ENCODE data around the gene ADAMTS6. TPM values are rescaled to one million over a fixed set of nuclear protein-coding genes. Genes with fewer than 3 reads are reported as not detected.
A peak's percentile ranks its signal among the peaks of the same experiment; 100 is the strongest.
"Not testable (repeated sequence)": the region's sequence is repeated elsewhere in the genome, so short reads cannot be mapped to it uniquely, and the experiment has no call there.

Gene ADAMTS6
- total RNA-seq, 1 experiment from 2014 or later: 21.6 TPM

DNA sequence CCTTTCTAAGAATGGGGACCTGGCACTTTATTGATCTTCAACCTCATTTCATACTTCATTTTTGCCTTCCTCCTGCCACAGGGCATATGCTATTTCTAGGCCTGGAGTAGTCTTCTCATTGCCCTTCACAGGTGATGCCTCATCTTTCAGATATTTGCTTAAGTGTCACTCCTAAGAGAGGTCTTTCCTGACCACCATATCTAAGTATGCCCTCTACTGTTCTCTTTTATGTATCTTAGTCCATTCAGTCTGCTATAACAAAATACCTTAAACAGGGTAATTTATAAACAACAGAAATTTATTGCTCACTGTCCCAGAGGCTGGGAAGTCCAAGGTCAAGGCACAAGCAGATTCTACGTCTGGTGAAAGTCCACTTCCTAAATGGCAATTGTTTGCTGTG, 99.1 kb downstream of the ADAMTS6 start:
- no peak for DNase-seq (ENCODE audit: low spot score)

DNA sequence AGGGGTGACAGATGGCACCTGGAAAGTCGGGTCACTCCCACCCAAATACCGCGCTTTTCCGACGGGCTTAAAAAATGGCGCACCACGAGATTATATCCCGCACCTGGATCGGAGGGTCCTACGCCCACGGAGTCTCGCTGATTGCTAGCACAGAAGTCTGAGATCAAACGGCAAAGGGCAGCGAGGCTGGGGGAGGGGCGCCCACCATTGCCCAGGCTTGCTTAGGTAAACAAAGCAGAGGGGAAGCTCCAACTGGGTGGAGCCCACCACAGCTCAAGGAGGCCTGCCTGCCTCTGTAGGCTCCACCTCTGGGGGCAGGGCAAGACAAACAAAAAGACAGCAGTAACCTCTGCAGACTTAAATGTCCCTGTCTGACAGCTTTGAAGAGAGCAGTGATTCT, 111.2 kb downstream of the ADAMTS6 start:
- DNase-seq (ENCODE audit: low spot score): not testable (repeated sequence)

DNA sequence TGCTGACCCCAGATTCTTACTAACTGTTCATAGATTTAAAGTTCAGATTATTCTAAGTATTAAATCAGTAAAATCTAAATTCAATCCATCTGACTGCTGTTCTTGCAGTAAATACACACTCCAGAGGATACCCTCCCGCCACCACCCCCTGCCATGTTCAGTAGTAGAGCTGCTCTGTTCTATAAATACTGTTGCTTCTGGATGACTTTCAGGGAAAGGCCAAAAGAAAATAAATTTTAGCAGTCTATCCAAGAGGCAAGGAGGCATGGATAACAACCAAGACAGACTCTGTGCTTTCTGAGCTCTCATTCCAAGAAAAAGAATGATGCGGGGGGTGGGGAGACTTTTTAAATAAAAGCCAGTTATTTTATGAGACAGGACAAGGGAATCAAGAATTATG, 115.1 kb downstream of the ADAMTS6 start:
- no peak for DNase-seq (ENCODE audit: low spot score)

DNA sequence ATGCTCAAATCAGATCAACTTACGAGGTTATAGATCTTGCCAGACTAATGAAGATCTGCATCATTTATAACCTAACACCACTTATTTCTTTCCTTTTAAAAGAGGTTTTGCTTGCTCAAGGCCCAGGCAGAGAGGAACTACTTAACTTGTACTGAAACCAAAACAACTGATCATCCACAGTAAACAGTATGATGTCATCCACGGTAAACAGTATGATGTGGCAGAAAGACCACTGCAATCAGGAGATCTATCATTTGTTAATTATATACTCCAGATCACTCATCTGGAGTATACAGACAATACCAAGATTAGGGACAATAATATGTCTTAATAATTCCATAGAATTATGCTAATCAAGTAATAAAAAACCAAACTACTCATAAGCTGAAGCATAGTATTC, 116.8 kb downstream of the ADAMTS6 start:
- DNase-seq (ENCODE audit: low spot score): no peak

- no peak for DNase-seq (ENCODE audit: low spot score)
These were observed 118.2 kb downstream of the ADAMTS6 start for GRCh38 chr5:65363499-65363898.

GRCh38 chr5:65359981-65360380, 121.7 kb downstream of the ADAMTS6 start:
- no peak for DNase-seq (ENCODE audit: low spot score)

GRCh38 chr5:65359569-65359968, 122.2 kb downstream of the ADAMTS6 start:
- DNase-seq (ENCODE audit: low spot score): no peak

- no peak for DNase-seq (ENCODE audit: low spot score)
These were observed 125.4 kb downstream of the ADAMTS6 start for GRCh38 chr5:65356274-65356673.

GRCh38 chr5:65355301-65355700, 126.4 kb downstream of the ADAMTS6 start:
- no peak for DNase-seq (ENCODE audit: low spot score)

DNA sequence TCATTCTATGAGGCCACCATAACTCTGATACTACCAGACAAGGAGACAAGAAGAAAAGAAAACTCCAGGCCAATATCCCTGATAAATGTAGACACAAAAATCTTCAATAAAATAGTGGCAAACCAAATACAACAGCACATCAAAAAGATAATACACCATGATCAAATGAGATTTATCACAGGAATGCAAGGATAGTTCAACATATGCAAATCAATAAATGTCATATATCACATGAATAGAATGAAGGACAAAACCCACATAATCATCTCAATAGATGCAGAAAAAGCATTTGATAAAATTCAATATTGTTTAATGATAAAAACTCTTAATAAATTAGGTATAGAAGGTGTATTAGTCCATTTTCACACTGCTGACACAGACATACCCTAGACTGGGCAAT, 139.9 kb downstream of the ADAMTS6 start:
- no peak for DNase-seq (ENCODE audit: low spot score)

GRCh38 chr5:65338606-65339151, 143.0 kb downstream of the ADAMTS6 start:
- DNase-seq (ENCODE audit: low spot score): no peak

- peak; percentile 81 for DNase-seq (ENCODE audit: low spot score)
These were observed 147.6 kb downstream of the ADAMTS6 start for GRCh38 chr5:65334077-65334476.

- no peak for DNase-seq (ENCODE audit: low spot score)
These were observed 149.1 kb downstream of the ADAMTS6 start for GRCh38 chr5:65332591-65332990.

GRCh38 chr5:65329266-65329665, 152.5 kb downstream of the ADAMTS6 start:
- no peak for DNase-seq (ENCODE audit: low spot score)

- no peak for DNase-seq (ENCODE audit: low spot score)
These were observed 154.1 kb downstream of the ADAMTS6 start for GRCh38 chr5:65327582-65327981.

GRCh38 chr5:65326922-65327321, 154.8 kb downstream of the ADAMTS6 start:
- no peak for DNase-seq (ENCODE audit: low spot score)

DNA sequence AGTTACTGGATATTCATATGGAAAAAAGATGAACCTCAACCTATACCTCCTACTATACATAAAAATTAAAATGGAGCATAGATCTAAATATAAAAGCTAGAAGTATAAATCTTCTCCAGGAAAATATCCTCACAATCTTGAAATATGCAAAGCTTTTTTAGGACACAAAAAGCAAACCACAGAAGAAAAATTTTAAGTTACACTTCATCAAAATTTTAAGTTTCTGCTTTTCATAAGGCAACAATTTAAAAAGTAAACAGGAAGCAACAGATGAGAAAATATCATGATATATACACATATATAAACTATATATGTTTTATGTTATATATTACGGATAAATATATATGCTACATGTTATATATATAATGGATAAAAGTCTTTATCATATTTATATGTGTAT, 157.5 kb downstream of the ADAMTS6 start:
- no peak for DNase-seq (ENCODE audit: low spot score)

- not testable (repeated sequence) for DNase-seq (ENCODE audit: low spot score)
These were observed 161.0 kb downstream of the ADAMTS6 start for GRCh38 chr5:65320704-65321103.

- no peak for DNase-seq (ENCODE audit: low spot score)
These were observed 161.5 kb downstream of the ADAMTS6 start for GRCh38 chr5:65320250-65320649.

- DNase-seq (ENCODE audit: low spot score): no peak
These were observed 173.8 kb downstream of the ADAMTS6 start for GRCh38 chr5:65307931-65308330.

- no peak for DNase-seq (ENCODE audit: low spot score)
These were observed 174.6 kb downstream of the ADAMTS6 start for GRCh38 chr5:65307088-65307487.

DNA sequence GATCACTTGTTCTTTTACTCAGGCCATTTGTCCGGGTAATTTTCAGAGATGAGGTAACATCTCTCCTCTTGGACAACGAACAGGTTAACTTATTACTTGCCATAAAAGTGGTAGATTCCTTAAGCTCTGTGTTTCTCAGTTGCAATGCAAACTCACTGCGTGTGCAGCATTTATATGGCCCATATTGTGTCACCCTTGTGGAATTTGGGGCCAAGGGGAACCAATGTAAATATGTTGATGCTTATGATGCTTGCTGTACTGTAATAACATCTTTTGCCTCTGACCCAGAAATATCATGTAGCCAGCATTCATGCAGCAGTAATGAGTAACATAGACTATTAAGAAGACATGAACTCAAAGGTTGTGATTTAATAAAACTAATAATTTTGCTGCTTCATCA, 175.8 kb downstream of the ADAMTS6 start:
- peak; percentile 8 for DNase-seq (ENCODE audit: low spot score)

DNA sequence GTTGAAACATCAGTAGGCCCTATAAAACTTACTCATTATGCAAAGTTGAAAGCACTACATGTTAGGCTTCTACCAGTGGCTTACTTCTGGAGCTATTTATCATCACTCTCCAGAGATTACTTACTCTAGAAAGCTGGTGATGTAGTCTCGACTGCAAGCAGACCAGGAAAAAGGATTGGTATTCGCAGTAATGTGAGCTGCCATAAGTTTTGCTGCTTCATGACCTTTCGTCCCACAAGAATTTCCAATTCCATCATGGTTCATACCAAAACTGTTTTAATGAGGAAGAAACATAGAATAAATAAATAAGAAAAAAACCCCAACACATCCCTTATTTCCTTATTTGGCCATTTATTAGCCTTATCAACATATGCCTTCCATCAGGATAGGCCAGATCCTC, 181.9 kb downstream of the ADAMTS6 start:
- DNase-seq (ENCODE audit: low spot score): no peak

GRCh38 chr5:65296067-65296466, 185.7 kb downstream of the ADAMTS6 start:
- no peak for DNase-seq (ENCODE audit: low spot score)

Data from HT-29 (cell line).